Endometrial microvascular endothelial cells (primary cell): Measurements from ENCODE around the gene OR3A2. TPM values are rescaled to one million over a fixed set of nuclear protein-coding genes. Genes with fewer than 3 reads are reported as not detected.
"Not testable (repeated sequence)": the region's sequence is repeated elsewhere in the genome, so short reads cannot be mapped to it uniquely, and the experiment has no call there.

Experiments used
- in situ Hi-C: cut with HindIII; loops from 2 replicates; pipeline ENCODE4 v1.10.0; 2017; ENCODE audit warnings: low sequenced_read_pairs, low pct_unique_long_range_greater_than_20kb; ENCODE audit errors: inconsistent ontology term
- total RNA-seq: library from RNA; depleted of rRNA; stranded (reverse); fragments of >200 nt; gene quantifications from one replicate; pipeline ENCODE4 v1.2.3, GENCODE V29; 2015; ENCODE audit errors: inconsistent ontology term

Gene OR3A2
- not detected for total RNA-seq

GRCh38 chr17:3385869-3386816 is at the start of gene OR3A2:
TSS of gene OR3A2 (minus strand) at chr17:3386308.
- in situ Hi-C loops = no loop called here

- in situ Hi-C loops = no loop called here
These were observed 47.6 kb upstream of the OR3A2 start, which contains the start of gene OR1E2 for GRCh38 chr17:3433741-3434140. TSS of gene OR1E2 (minus strand) at chr17:3433841. CDS start at chr17:3433841, 0 bp downstream.

GRCh38 chr17:3433215-3433614 is 47.1 kb upstream of the OR3A2 start:
- in situ Hi-C loops = not testable (repeated sequence)

- in situ Hi-C loops = no loop called here
These were observed 32.1 kb upstream of the OR3A2 start for GRCh38 chr17:3418222-3418621.

- in situ Hi-C loops = no loop called here
These were observed 29.5 kb upstream of the OR3A2 start for GRCh38 chr17:3415610-3416009.

- in situ Hi-C loops = not testable (repeated sequence)
These were observed 26.1 kb upstream of the OR3A2 start for GRCh38 chr17:3412216-3412615.

- in situ Hi-C loops = no loop called here
These were observed 25.0 kb upstream of the OR3A2 start, which contains the start of gene OR3A3 for GRCh38 chr17:3411070-3411469. TSS of gene OR3A3 (plus strand) at chr17:3411370.

GRCh38 chr17:3403856-3404255 is 17.7 kb upstream of the OR3A2 start:
- in situ Hi-C loops = not testable (repeated sequence)

GRCh38 chr17:3401786-3402185 is 15.7 kb upstream of the OR3A2 start:
- in situ Hi-C loops = no loop called here

- in situ Hi-C loops = no loop called here
These were observed 13.9 kb upstream of the OR3A2 start for GRCh38 chr17:3400055-3400454.

GRCh38 chr17:3398310-3398709 is 12.2 kb upstream of the OR3A2 start, which contains the start of gene OR1E1:
TSS of gene OR1E1 (minus strand) at chr17:3398410. CDS start at chr17:3398410, 0 bp downstream.
- in situ Hi-C loops = no loop called here

GRCh38 chr17:3397801-3398200 is 11.7 kb upstream of the OR3A2 start:
- in situ Hi-C loops = not testable (repeated sequence)

- in situ Hi-C loops = no loop called here
These were observed 3.7 kb upstream of the OR3A2 start for GRCh38 chr17:3389791-3390190.

GRCh38 chr17:3381957-3382356 is 4.2 kb downstream of the OR3A2 start:
- in situ Hi-C loops = no loop called here

GRCh38 chr17:3378321-3378720 is 7.8 kb downstream of the OR3A2 start:
- in situ Hi-C loops = no loop called here

- in situ Hi-C loops = not testable (repeated sequence)
These were observed 14.9 kb downstream of the OR3A2 start for GRCh38 chr17:3371167-3371566.

- in situ Hi-C loops = not testable (repeated sequence)
These were observed 43.3 kb downstream of the OR3A2 start for GRCh38 chr17:3342782-3343181.

GRCh38 chr17:3335876-3336275 is 50.2 kb downstream of the OR3A2 start:
- in situ Hi-C loops = no loop called here

- in situ Hi-C loops = no loop called here
These were observed 67.8 kb downstream of the OR3A2 start for GRCh38 chr17:3318336-3318735.

GRCh38 chr17:3316836-3317235 is 69.3 kb downstream of the OR3A2 start:
- in situ Hi-C loops = no loop called here
